Sigmoid colon (tissue), 7 donors: ENCODE results near the gene BMPR1A. TPM values are rescaled to one million over a fixed set of nuclear protein-coding genes. Genes with fewer than 3 reads are reported as not detected.
A peak's percentile ranks its signal among the peaks of the same experiment; 100 is the strongest.
"Not testable (repeated sequence)": the region's sequence is repeated elsewhere in the genome, so short reads cannot be mapped to it uniquely, and the experiment has no call there.

Source experiments
- DNase-seq: peaks from one replicate; pipeline ENCODE4 v3.0.0-alpha.2; 2019
- H3K27ac ChIP-seq, 4 donors: fragments of 200-600 bp; sonication (generic); one replicate each; pipeline ENCODE4 v1.5.1; 2016 to 2019; ENCODE audit warnings: mild to moderate bottlenecking in 1 of 4
- H3K27me3 ChIP-seq, 3 donors: fragments of 200-600 bp; sonication (generic); one replicate each; pipeline ENCODE4 v1.5.1; 2019; ENCODE audit warnings: mild to moderate bottlenecking in 1 of 3
- H3K36me3 ChIP-seq, 4 donors: fragments of 200-600 bp; sonication (generic); one replicate each; pipeline ENCODE4 v1.5.1; 2016 to 2019
- H3K4me1 ChIP-seq, 4 donors: fragments of 200-600 bp; sonication (generic); one replicate each; pipeline ENCODE4 v1.5.1; 2017 to 2019
- H3K4me3 ChIP-seq, 4 donors: fragments of 200-600 bp; sonication (generic); one replicate each; pipeline ENCODE4 v1.5.1; 2017 to 2019; ENCODE audit warnings: mild to moderate bottlenecking in 2 of 4, moderate library complexity in 1 of 4
- H3K9me3 ChIP-seq, 4 donors: fragments of 200-600 bp in 3 of 4; sonication (generic) in 3 of 4; one replicate each; pipeline versions ENCODE4 v1.5.1 to v1.6.1; 2013 to 2019
- EP300 ChIP-seq, 4 donors: sonication (generic); formaldehyde crosslinking; IDR thresholded peaks; one replicate each; pipeline ENCODE4 v1.6.1; 2017; ENCODE audit warnings: antibody characterized with exemption in 4 of 4
- POLR2A ChIP-seq, 2 donors: fragments of 450-650 bp; IDR thresholded peaks; one replicate each; pipeline ENCODE4 v1.6.1; 2016; ENCODE audit warnings: antibody characterized with exemption in 2 of 2, mild to moderate bottlenecking in 2 of 2, moderate library complexity in 2 of 2
- POLR2AphosphoS5 ChIP-seq, 4 donors: sonication (generic); formaldehyde crosslinking; IDR thresholded peaks; one replicate each; pipeline ENCODE4 v1.6.1; 2017; ENCODE audit warnings: antibody characterized with exemption in 4 of 4
- WGBS, 2 donors: extraction: QIAGEN DNeasy Blood & Tissue Kit; methylation state at CpG; one replicate each; pipeline ENCODE4 v1.1.7; 2013; 5-methylcytosine and 5-hydroxymethylcytosine counted together
- intact Hi-C: fragments of 100-400 bp; cut with DNase I; formaldehyde crosslinking; loops from one replicate; pipeline ENCODE4 v1.15.1; 2023
- polyA plus RNA-seq, 3 donors: library from polyadenylated mRNA; stranded (reverse); fragments of 200-250 nt; gene quantifications; one replicate each; pipeline ENCODE4 v1.2.3, GENCODE V29; 2013
- total RNA-seq, 4 donors: library from RNA; depleted of rRNA; stranded (reverse); fragments of >200 nt; gene quantifications; one replicate each; pipeline ENCODE4 v1.1.0, GENCODE V29; 2016
- TF ChIP-seq, protein P1 (sequence below), 4 experiments: fragments of 450-650 bp in 3 of 4; fragments of 200-600 bp in 1 of 4; IDR thresholded peaks; one replicate each; pipeline ENCODE4 v1.5.1; 2016 to 2019; ENCODE audit warnings: antibody characterized with exemption in 4 of 4, mild to moderate bottlenecking in 3 of 4, moderate library complexity in 2 of 4
- donor health status: healthy with polysubstance abuse.
- donor health status: Bipolar disorder and iron deficiency.
- donor health status: healthy.

Gene BMPR1A
- total and polyA plus RNA-seq, 7 donors = 5.5 to 145 (median 84.2) TPM

DNA sequence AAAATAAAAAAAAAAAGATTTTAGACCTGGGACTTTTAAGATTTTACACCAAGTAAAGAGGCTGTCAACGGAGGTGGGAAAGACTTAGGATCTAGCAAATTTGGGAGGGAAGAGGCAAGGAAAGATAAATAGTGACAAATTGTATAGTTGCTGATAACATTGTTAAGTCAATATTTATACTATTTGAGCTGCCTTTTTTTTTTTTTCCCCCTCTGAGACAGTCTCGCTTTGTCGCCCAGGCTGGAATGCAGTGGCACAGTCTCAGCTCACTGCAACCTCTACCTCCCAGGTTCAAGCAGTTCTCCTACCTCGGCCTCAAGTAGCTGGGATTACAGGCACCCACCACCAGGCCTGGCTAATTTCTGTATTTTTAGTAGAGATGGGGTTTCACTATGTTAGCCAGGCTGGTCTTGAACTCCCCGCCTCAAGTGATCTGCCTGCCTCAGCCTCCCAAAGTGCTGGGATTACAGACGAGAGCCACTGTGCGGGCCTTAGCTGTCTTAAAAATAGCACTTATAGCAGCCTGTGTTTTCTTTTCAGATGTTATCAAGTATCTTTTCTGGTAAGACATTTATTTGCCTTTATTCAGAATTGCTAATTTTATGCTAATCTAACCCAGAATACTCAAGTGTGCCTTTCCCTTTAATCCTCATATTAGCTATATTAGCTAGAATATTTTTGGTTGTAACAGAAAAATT, 106.5 kb downstream of the BMPR1A start:
- Histone ChIP-seq H3K4me3 (no peak overlapping the region), H3K36me3 (no peaks in the 10 kb centered on the region), H3K27ac (peak overlapping the region; percentile 25 to 57 (median 36)), H3K9me3 (no peaks in the 10 kb centered on the region), H3K27me3 (no peaks in the 10 kb centered on the region), H3K4me1 (peaks cover 0 to 48% (median 42%) of the 10 kb centered on the region in 4 donors)
- intact Hi-C loops = no loop called here
- WGBS, 2 donors = 48 to 75% methylated on average over 7 of the region's 7 CpGs
- DNase-seq = no peak
- TF ChIP-seq POLR2AphosphoS5 (IDR thresholded peaks at IDR 0.05) = no peak
- TF ChIP-seq POLR2A (IDR thresholded peaks at IDR 0.05) = no peak
- no peak for TF ChIP-seq EP300 (IDR thresholded peaks at IDR 0.05)
- TF ChIP-seq, protein P1, sequence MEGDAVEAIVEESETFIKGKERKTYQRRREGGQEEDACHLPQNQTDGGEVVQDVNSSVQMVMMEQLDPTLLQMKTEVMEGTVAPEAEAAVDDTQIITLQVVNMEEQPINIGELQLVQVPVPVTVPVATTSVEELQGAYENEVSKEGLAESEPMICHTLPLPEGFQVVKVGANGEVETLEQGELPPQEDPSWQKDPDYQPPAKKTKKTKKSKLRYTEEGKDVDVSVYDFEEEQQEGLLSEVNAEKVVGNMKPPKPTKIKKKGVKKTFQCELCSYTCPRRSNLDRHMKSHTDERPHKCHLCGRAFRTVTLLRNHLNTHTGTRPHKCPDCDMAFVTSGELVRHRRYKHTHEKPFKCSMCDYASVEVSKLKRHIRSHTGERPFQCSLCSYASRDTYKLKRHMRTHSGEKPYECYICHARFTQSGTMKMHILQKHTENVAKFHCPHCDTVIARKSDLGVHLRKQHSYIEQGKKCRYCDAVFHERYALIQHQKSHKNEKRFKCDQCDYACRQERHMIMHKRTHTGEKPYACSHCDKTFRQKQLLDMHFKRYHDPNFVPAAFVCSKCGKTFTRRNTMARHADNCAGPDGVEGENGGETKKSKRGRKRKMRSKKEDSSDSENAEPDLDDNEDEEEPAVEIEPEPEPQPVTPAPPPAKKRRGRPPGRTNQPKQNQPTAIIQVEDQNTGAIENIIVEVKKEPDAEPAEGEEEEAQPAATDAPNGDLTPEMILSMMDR (IDR thresholded peaks at IDR 0.05) = no peak

DNA sequence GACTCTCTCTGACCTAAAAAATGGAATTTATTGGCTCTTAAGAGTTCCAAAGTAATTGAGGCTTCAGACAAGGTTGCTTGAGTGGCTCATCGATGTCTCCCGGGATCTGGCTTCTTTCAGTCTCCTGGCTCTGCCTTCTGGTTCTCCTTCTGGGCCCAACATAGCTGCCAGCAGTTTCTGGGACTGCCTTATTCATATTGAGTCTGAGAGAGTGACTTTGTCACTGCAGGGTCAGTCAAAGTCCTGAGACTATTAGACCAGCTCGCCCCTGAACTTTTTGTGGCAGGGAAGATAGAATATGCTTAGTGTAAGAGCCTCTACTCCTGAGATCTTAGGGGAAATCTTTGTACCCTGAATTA, 107.0 kb downstream of the BMPR1A start:
- H3K36me3 ChIP-seq = no peaks in the 10 kb centered on the region
- peak in 2 of 4 donors; percentile 6 to 27 for TF ChIP-seq POLR2AphosphoS5 (IDR thresholded peaks at IDR 0.05)
- no peak for TF ChIP-seq POLR2A (IDR thresholded peaks at IDR 0.05)
- TF ChIP-seq EP300 (IDR thresholded peaks at IDR 0.05) = no peak
- no peaks in the 10 kb centered on the region for H3K27me3 ChIP-seq
- 89 to 93% methylated on average over 3 of the region's 3 CpGs for WGBS, 2 donors
- no peaks in the 10 kb centered on the region for H3K9me3 ChIP-seq
- H3K4me1 ChIP-seq = peaks cover 0 to 54% (median 47%) of the 10 kb centered on the region in 4 donors
- H3K4me3 ChIP-seq = no peak overlapping the region
- intact Hi-C loops = no loop called here
- no peak for DNase-seq
- peak overlapping the region; percentile 25 to 57 (median 36) for H3K27ac ChIP-seq

DNA sequence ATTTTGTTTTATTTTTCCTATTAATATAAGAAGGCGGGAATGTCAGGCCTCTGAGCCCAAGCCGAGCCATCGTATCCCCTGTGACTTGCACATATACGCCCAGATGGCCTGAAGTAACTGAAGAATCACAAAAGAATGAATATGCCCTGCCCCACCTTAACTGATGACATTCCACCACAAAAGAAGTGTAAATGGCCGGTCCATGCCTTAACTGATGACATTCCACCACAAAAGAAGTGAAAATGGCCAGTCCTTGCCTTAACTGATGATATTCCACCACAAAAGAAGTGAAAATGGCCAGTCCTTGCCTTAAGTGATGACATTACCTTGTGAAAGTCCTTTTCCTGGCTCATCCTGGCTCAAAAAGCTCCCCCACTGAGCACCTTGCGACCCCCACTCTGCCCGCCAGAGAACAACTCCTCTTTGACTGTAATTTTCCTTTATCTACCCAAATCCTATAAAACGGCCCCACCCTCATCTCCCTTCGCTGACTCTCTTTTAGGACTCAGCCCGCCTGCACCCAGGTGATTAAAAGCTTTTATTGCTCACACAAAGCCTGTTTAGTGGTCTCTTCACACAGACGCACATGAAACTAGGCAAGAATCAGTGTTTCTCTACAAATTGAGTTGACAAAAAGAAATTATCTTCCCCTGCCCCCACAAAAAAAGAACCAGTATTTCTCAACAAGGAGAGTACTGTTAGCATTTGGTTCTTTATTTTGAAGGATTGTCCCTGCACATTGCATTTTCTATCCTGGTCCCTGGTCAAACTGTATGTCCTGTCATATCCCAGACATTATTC, 108.8 kb downstream of the BMPR1A start:
- Histone ChIP-seq H3K27ac (peak overlapping the region; percentile 40 to 60 (median 54)), H3K4me1 (peaks cover 0 to 57% (median 50%) of the 10 kb centered on the region in 4 donors)
- DNase-seq, H3K4me3 ChIP-seq, H3K27me3 ChIP-seq, H3K36me3 ChIP-seq, H3K9me3 ChIP-seq, intact Hi-C loops: not testable (repeated sequence)
- WGBS, 2 donors = 43 to 70% methylated on average over 11 of the region's 11 CpGs

DNA sequence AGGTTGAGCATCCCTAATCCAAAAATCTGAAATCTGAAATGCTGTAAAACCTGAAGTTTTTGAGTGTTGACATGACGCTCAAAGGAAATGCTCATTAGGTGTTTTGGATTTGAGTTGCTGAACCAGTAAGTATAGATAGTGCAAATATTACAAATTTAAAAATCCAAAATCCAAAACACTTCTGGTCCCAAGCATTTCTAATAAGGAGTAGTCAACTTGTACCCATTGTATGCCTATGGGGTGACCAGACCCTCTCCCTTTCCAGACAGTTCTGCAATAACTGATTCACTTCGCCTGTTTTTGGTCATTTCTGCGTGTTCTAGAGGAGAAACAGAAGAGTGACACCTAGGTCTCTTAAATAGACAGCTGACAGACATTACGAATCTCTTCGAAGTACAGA, 110.7 kb downstream of the BMPR1A start:
- TF ChIP-seq EP300 (IDR thresholded peaks at IDR 0.05) = no peak
- no peaks in the 10 kb centered on the region for H3K36me3 ChIP-seq
- DNase-seq = no peak
- H3K9me3 ChIP-seq = no peaks in the 10 kb centered on the region
- intact Hi-C loops = no loop called here
- WGBS, 2 donors = 96 to 97% methylated on average over 5 of the region's 5 CpGs
- H3K27ac ChIP-seq = peak overlapping the region in 2 of 4 donors; percentile 58 to 62
- no peaks in the 10 kb centered on the region for H3K27me3 ChIP-seq
- H3K4me3 ChIP-seq = no peak overlapping the region
- peaks cover 0 to 70% (median 62%) of the 10 kb centered on the region in 4 donors for H3K4me1 ChIP-seq

DNA sequence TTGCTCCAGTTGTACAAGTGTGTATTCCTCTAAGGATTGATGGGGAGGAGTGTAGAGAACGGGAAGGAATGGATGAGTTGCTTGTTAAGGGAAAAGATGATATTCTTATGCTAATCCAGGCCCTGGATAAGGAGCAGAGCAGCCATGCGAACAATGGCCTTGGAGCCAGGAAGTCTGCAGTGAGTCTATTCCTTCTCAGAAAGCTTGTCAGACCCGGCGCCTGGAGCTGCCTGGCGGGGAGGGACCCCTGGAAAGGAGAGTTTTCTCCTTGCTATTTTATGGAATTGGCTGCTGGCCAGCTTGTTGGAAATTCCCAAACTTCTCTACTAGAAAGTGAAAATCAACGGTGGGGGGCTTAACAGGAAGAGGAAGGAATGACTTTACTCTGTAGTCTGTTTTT, 111.9 kb downstream of the BMPR1A start:
- Histone ChIP-seq H3K4me3 (no peak overlapping the region), H3K4me1 (peaks cover 0 to 68% (median 61%) of the 10 kb centered on the region in 4 donors), H3K9me3 (no peaks in the 10 kb centered on the region), H3K36me3 (no peaks in the 10 kb centered on the region), H3K27me3 (no peaks in the 10 kb centered on the region), H3K27ac (peak overlapping the region; percentile 11 to 62 (median 44))
- WGBS, 2 donors = 59 to 65% methylated on average over 6 of the region's 6 CpGs
- DNase-seq = no peak
- intact Hi-C loops = no loop called here
- TF ChIP-seq POLR2A (IDR thresholded peaks at IDR 0.05) = no peak

DNA sequence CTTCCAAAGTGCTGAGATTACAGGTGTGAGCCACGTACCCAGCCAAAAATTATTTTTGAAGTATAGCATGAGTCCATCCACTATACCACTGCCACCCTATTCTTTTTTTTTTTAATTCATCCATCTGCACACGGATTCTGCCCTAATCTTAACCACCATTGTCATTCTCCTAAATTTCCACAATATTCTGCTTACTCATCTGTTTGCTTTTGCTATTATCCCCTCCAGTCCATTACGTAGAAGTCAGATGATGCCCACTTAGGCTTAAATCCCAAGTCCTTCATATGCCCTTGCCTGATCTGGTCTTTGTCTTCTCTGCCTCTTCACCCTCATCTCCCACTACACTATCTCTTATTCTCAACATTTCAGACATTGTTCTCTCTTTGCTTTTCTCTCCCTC, 114.3 kb downstream of the BMPR1A start:
- Histone ChIP-seq H3K4me3 (no peak overlapping the region), H3K4me1 (peaks cover 0 to 65% (median 52%) of the 10 kb centered on the region in 4 donors), H3K27ac (peak overlapping the region in 2 of 4 donors; percentile 5 to 56), H3K36me3 (no peaks in the 10 kb centered on the region), H3K9me3 (no peaks in the 10 kb centered on the region), H3K27me3 (no peaks in the 10 kb centered on the region)
- WGBS, 2 donors = 89 to 91% methylated on average over 3 of the region's 3 CpGs
- TF ChIP-seq POLR2A (IDR thresholded peaks at IDR 0.05) = no peak
- no peak for TF ChIP-seq POLR2AphosphoS5 (IDR thresholded peaks at IDR 0.05)
- no peak for TF ChIP-seq EP300 (IDR thresholded peaks at IDR 0.05)
- TF ChIP-seq, protein P1 (IDR thresholded peaks at IDR 0.05) = no peak
- DNase-seq = no peak
- intact Hi-C loops = no loop called here
